HCT116 (cell line): ENCODE results near the gene UBA6. TPM values are rescaled to one million over a fixed set of nuclear protein-coding genes. Genes with fewer than 3 reads are reported as not detected.
"Not testable (repeated sequence)": the region's sequence is repeated elsewhere in the genome, so short reads cannot be mapped to it uniquely, and the experiment has no call there.

ENCODE experiments used
- ATAC-seq: fragments of 200-7000 bp; cut with Tn5 transposase; 2 replicates; pipeline ENCODE4 v1.9.1; 2020; ENCODE audit warnings: mild to moderate bottlenecking, moderate library complexity
- BruUV-seq: library from RNA; stranded (reverse); fragments of 400-500 nt; replicated peaks from 2 replicates; lab custom pipeline; 2021; lab: Mats Ljungman, UMichigan
- CTCF ChIA-PET: fragments of 300-600 bp; sonication (Branson Sonifier 250); formaldehyde crosslinking; loops from one replicate; lab custom pipeline; 2021; ENCODE audit warnings: antibody characterized with exemption; lab: Charles Lee
- POLR2A ChIA-PET: fragments of 300-600, 350-600 bp; sonication (Branson Sonifier 250); formaldehyde crosslinking; loops from one replicate; lab custom pipeline; 2021; ENCODE audit warnings: antibody characterized with exemption; lab: Charles Lee
- RAD21 ChIA-PET, 2 experiments: fragments of 300-600 bp; sonication (Branson Sonifier 250); formaldehyde crosslinking; loops; one replicate each; lab custom pipeline; 2023; ENCODE audit warnings: low total read pairs in 2 of 2; ENCODE audit not compliant: uncharacterized antibody in 2 of 2, unreplicated experiment in 2 of 2, low non-redundant PET in 1 of 2; lab: Charles Lee
- DNase-seq: peaks from one replicate; pipeline ENCODE4 v3.0.0-alpha.2; 2010; ENCODE audit warnings: low read depth, low spot score
- H2AFZ ChIP-seq: fragments of 200-600 bp; shearing (Covaris generic), sonication (generic); 2 replicates; pipeline ENCODE4 v1.6.1; 2017; ENCODE audit warnings: low read depth, mixed run types, mixed read lengths, antibody characterized with exemption, low read length; ENCODE audit not compliant: poor library complexity, severe bottlenecking
- H3K27ac ChIP-seq: 2 replicates; pipeline ENCODE4 v1.5.1; 2012; ENCODE audit warnings: low read depth, low read length
- H3K27me3 ChIP-seq: fragments of 200-600 bp; sonication (generic); 2 replicates; pipeline ENCODE4 v1.6.1; 2016; ENCODE audit warnings: mixed run types, low read length, mixed read lengths; ENCODE audit not compliant: insufficient read depth
- H3K36me3 ChIP-seq, 2 experiments: fragments of 200-500 bp in 1 of 2; fragments of 200-600 bp in 1 of 2; sonication (Bioruptor generic) in 1 of 2; sonication (generic) in 1 of 2; 2 replicates each; pipeline versions ENCODE4 v1.5.1 to v1.6.1; 2014 to 2016; ENCODE audit warnings: low read length in 2 of 2, inconsistent platforms in 1 of 2, mixed read lengths in 1 of 2, mixed run types in 1 of 2; ENCODE audit not compliant: insufficient read depth in 2 of 2, control insufficient read depth in 1 of 2
- H3K4me1 ChIP-seq, 2 experiments: fragments of 200-600 bp in 1 of 2; sonication (generic) in 1 of 2; 2 replicates each; pipeline versions ENCODE4 v1.5.1 to v1.6.1; 2012 to 2017; ENCODE audit warnings: low read length in 2 of 2, inconsistent platforms in 1 of 2, mild to moderate bottlenecking in 1 of 2, mixed read lengths in 1 of 2, mixed run types in 1 of 2, moderate library complexity in 1 of 2; ENCODE audit not compliant: insufficient read depth in 2 of 2, control insufficient read depth in 1 of 2
- H3K4me2 ChIP-seq: fragments of 200-600 bp; sonication (generic); 2 replicates; pipeline ENCODE4 v1.6.1; 2017; ENCODE audit warnings: mixed run types, low read length, mixed read lengths
- H3K4me3 ChIP-seq, 2 experiments: fragments of 200-600 bp in 1 of 2; sonication (generic) in 1 of 2; replicated peaks in 1 of 2; 2 replicates each; pipeline ENCODE4 v1.5.1; 2011 to 2016; ENCODE audit warnings: low read length in 2 of 2, control low read depth in 1 of 2, low read depth in 1 of 2, mild to moderate bottlenecking in 1 of 2, mixed read lengths in 1 of 2, mixed run types in 1 of 2
- H3K79me2 ChIP-seq: fragments of 200-600 bp; sonication (generic); 2 replicates; pipeline ENCODE4 v1.6.1; 2017; ENCODE audit warnings: mild to moderate bottlenecking, mixed run types, low read length, moderate library complexity, mixed read lengths; ENCODE audit not compliant: insufficient read depth
- H3K9ac ChIP-seq: fragments of 200-600 bp; sonication (generic); 2 replicates; pipeline ENCODE4 v1.6.1; 2016; ENCODE audit warnings: low read length, mixed read lengths
- H3K9me2 ChIP-seq: fragments of 200-600 bp; sonication (generic), shearing (Covaris generic); 2 replicates; pipeline ENCODE4 v1.6.1; 2017; ENCODE audit warnings: mixed run types, mild to moderate bottlenecking, moderate library complexity; ENCODE audit not compliant: insufficient read depth
- H3K9me3 ChIP-seq, 2 experiments: fragments of 200-500 bp in 1 of 2; fragments of 200-600 bp in 1 of 2; sonication (Bioruptor generic) in 1 of 2; sonication (generic) in 1 of 2; 2 replicates each; pipeline ENCODE4 v1.6.1; 2014 to 2017; ENCODE audit warnings: low read length in 2 of 2, mixed read lengths in 2 of 2, inconsistent platforms in 1 of 2, low read depth in 1 of 2, mild to moderate bottlenecking in 1 of 2, mixed run types in 1 of 2, moderate library complexity in 1 of 2; ENCODE audit not compliant: control insufficient read depth in 1 of 2, insufficient read depth in 1 of 2
- H4K20me1 ChIP-seq: fragments of 200-600 bp; sonication (generic), shearing (Covaris generic); 2 replicates; pipeline ENCODE4 v1.6.1; 2017; ENCODE audit warnings: mixed run types, mild to moderate bottlenecking, moderate library complexity; ENCODE audit not compliant: insufficient read depth
- ATF3 ChIP-seq: IDR thresholded peaks from 2 replicates; pipeline ENCODE4 v1.6.1; 2012
- CBX3 ChIP-seq: IDR thresholded peaks from 2 replicates; pipeline ENCODE4 v1.6.1; 2012; ENCODE audit warnings: low read depth
- CEBPB ChIP-seq: IDR thresholded peaks from 2 replicates; pipeline ENCODE4 v1.6.1; 2012; ENCODE audit warnings: low read depth
- EGR1 ChIP-seq: IDR thresholded peaks from 2 replicates; pipeline ENCODE4 v1.6.1; 2012; ENCODE audit warnings: low read depth
- EZH2 ChIP-seq: fragments of 200-600 bp; sonication (generic); IDR thresholded peaks from 2 replicates; pipeline ENCODE4 v1.6.1; 2017; ENCODE audit warnings: antibody characterized with exemption, mixed run types
- EZH2phosphoT487 ChIP-seq: fragments of 200-600 bp; IDR thresholded peaks from 2 replicates; pipeline ENCODE4 v1.6.1; 2018; ENCODE audit warnings: antibody characterized with exemption, borderline replicate concordance
- FOSL1 ChIP-seq: IDR thresholded peaks from 2 replicates; pipeline ENCODE4 v1.6.1; 2012; ENCODE audit warnings: low read depth
- JUND ChIP-seq: IDR thresholded peaks from 2 replicates; pipeline ENCODE4 v1.6.1; 2012
- POLR2A ChIP-seq: IDR thresholded peaks from 2 replicates; pipeline ENCODE4 v1.7.0; 2011; ENCODE audit warnings: borderline replicate concordance; ENCODE audit not compliant: insufficient read depth, insufficient read length; ENCODE audit errors: extremely low read depth
- RAD21 ChIP-seq: IDR thresholded peaks from 2 replicates; pipeline ENCODE4 v1.6.1; 2012; ENCODE audit warnings: low read depth, mild to moderate bottlenecking
- SIN3A ChIP-seq: IDR thresholded peaks from 2 replicates; pipeline ENCODE4 v1.6.1; 2012; ENCODE audit warnings: low read depth
- SRF ChIP-seq: IDR thresholded peaks from 2 replicates; pipeline ENCODE4 v1.6.1; 2012; ENCODE audit warnings: low read depth
- ZNF274 ChIP-seq: fragments of 200-500 bp; sonication (Bioruptor generic); IDR thresholded peaks from 2 replicates; pipeline ENCODE4 v1.6.1; 2014; ENCODE audit warnings: mild to moderate bottlenecking, low read depth, low read length, inconsistent platforms
- intact Hi-C: fragments of 100-400 bp; cut with micrococcal nuclease; formaldehyde crosslinking; loops from 2 replicates; pipeline ENCODE4 v1.10.0; 2022
- total RNA-seq: library from RNA; stranded (reverse); gene quantifications from one replicate; pipeline ENCODE4 v1.2.1, GENCODE V29; 2021; ENCODE audit not compliant: unreplicated experiment
- TF ChIP-seq, protein P1 (sequence below): IDR thresholded peaks from 2 replicates; pipeline ENCODE4 v1.6.1; 2012; ENCODE audit warnings: low read depth
- TF ChIP-seq, protein P2 (sequence below): IDR thresholded peaks from 2 replicates; pipeline ENCODE4 v1.6.1; 2012

The UBA6 gene
- total RNA-seq, 1 experiment from 2014 or later = 98.9 TPM

DNA sequence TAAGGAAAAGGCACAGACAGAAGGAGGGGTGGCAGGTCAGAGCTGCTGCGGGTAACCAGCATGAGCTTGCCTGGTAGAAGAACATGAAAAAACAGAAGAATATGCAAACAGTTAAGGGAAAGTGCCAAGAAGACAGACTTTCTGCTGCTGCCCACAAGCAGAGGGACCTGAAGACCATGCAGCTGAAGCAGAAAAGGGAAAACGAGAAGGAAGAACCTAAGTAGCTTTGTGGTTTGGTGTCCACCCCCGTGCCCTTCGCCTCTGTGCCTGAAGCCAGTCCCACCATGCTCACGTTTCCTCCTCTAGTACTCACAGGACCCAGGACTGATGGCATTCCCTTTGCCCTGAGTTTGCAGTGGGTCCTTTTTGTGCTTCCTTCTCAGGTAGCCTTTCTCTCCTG is 62.8 kb downstream of the UBA6 start:
- H3K4me1 ChIP-seq = no peaks in the 10 kb centered on the region
- no peak overlapping the region for H3K4me3 ChIP-seq
- H3K9ac ChIP-seq = no peak overlapping the region
- RAD21 ChIA-PET = no interaction called here
- intact Hi-C loops = no loop called here
- no peaks in the 10 kb centered on the region for H3K9me3 ChIP-seq
- H3K36me3 ChIP-seq = peaks cover 16 to 21% of the 10 kb centered on the region in 2 experiments; a peak in 2 of 4 replicates
- H3K9me2 ChIP-seq = no peaks in the 10 kb centered on the region
- H4K20me1 ChIP-seq = no peaks in the 10 kb centered on the region
- H3K4me2 ChIP-seq = no peak overlapping the region
- TF ChIP-seq CEBPB = no peak
- no peak for TF ChIP-seq ATF3
- no peak for TF ChIP-seq EZH2phosphoT487
- TF ChIP-seq, protein P1, sequence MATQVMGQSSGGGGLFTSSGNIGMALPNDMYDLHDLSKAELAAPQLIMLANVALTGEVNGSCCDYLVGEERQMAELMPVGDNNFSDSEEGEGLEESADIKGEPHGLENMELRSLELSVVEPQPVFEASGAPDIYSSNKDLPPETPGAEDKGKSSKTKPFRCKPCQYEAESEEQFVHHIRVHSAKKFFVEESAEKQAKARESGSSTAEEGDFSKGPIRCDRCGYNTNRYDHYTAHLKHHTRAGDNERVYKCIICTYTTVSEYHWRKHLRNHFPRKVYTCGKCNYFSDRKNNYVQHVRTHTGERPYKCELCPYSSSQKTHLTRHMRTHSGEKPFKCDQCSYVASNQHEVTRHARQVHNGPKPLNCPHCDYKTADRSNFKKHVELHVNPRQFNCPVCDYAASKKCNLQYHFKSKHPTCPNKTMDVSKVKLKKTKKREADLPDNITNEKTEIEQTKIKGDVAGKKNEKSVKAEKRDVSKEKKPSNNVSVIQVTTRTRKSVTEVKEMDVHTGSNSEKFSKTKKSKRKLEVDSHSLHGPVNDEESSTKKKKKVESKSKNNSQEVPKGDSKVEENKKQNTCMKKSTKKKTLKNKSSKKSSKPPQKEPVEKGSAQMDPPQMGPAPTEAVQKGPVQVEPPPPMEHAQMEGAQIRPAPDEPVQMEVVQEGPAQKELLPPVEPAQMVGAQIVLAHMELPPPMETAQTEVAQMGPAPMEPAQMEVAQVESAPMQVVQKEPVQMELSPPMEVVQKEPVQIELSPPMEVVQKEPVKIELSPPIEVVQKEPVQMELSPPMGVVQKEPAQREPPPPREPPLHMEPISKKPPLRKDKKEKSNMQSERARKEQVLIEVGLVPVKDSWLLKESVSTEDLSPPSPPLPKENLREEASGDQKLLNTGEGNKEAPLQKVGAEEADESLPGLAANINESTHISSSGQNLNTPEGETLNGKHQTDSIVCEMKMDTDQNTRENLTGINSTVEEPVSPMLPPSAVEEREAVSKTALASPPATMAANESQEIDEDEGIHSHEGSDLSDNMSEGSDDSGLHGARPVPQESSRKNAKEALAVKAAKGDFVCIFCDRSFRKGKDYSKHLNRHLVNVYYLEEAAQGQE = no peak
- no peak for TF ChIP-seq FOSL1
- no peak for TF ChIP-seq EGR1
- TF ChIP-seq, protein P2, sequence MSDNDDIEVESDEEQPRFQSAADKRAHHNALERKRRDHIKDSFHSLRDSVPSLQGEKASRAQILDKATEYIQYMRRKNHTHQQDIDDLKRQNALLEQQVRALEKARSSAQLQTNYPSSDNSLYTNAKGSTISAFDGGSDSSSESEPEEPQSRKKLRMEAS = no peak
- TF ChIP-seq ZNF274 = no peak
- no peak for TF ChIP-seq JUND
- no peak for TF ChIP-seq SRF
- no peak for TF ChIP-seq EZH2
- TF ChIP-seq SIN3A = no peak
- TF ChIP-seq RAD21 = no peak
- no peak for TF ChIP-seq POLR2A
- TF ChIP-seq CBX3 = no peak
- no peak overlapping the region for H3K27ac ChIP-seq
- BruUV-seq = no TSS peak
- DNase-seq = no peak
- CTCF ChIA-PET = no interaction called here
- H3K27me3 ChIP-seq = no peaks in the 10 kb centered on the region
- no peaks in the 10 kb centered on the region for H3K79me2 ChIP-seq
- ATAC-seq = no peak
- POLR2A ChIA-PET = no interaction called here
- no peak overlapping the region for H2AFZ ChIP-seq

DNA sequence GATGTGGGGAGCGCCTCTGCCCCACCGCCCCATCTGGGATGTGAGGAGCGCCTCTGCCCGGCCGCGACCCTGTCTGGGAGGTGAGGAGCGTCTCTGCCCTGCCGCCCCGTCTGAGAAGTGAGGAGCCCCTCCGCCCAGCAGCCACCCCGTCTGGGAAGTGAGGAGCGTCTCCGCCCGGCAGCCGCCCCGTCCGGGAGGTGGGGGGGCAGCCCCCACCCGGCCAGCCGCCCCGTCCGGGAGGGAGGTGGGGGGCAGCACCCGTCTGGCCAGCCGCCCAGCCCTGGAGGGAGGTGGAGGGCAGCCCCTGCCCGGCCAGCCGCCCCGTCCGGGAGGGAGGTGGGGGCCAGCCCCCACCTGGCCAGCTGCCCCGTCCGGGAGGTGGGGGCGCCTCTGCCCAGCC is 64.0 kb downstream of the UBA6 start:
- H3K9ac ChIP-seq, H3K4me3 ChIP-seq, H3K4me2 ChIP-seq, DNase-seq, POLR2A ChIA-PET, H3K79me2 ChIP-seq, H3K4me1 ChIP-seq, ATAC-seq, BruUV-seq, H2AFZ ChIP-seq, H3K9me3 ChIP-seq, H3K9me2 ChIP-seq, H3K27me3 ChIP-seq, H4K20me1 ChIP-seq, CTCF ChIA-PET, intact Hi-C loops, H3K27ac ChIP-seq, RAD21 ChIA-PET: not testable (repeated sequence)
- H3K36me3 ChIP-seq = peaks cover 19 to 28% of the 10 kb centered on the region in 2 experiments; a peak in 3 of 4 replicates
